ENCODE results near the gene FOXP1.
"Not testable (repeated sequence)": the region's sequence is repeated elsewhere in the genome, so short reads cannot be mapped to it uniquely, and the experiment has no call there.

FOXP1 gene

DNA sequence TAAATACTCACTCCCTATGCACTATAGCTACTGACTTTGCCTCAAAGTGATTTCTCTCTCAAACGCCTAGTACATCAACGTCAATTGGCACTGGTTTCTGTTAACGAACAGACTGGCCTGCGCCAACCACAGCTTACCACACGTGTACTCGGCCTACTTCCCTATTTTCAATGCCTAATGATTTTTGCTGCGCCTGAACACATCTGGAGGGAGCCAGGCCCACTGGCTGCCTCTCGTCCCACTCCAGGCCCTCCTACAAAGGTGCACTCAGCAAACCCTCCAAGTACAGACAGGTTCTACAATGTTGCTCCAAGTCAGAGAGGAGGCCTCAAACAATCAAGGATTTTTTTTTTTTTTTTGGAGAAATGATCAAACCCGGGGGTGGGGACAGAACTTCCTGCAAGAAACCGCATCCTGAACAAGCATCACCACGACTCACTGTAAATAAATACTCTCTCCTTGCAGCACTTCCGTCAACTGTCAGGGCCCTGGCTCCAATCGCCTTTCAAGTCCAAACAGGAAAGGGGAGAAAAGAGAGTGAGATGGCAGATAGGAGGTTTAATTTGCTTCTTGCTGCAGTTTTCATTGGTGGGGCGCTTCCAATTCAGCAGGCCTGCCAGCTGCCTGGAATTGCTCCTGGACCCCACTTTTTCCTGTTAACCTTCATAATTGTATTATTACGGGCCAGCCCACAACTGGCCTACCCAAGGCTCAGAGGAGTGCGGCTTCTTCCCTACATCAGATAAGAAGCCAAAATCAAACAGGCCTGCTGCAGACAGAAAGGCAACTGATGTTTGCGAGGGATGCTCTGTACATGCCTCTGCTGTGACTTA lies 139.3 kb downstream of the FOXP1 start:
- peak overlapping the region; percentile 73 for H3K4me3 Mint-ChIP-seq
- DNase-seq (ENCODE audit: low spot score in 2 of 2), result peak; percentile 29 to 70
- peaks cover 4% of the 10 kb centered on the region for H3K36me3 Mint-ChIP-seq
- peak overlapping the region; percentile 94 for H3K27ac Mint-ChIP-seq
- peak; percentile 80 for ATAC-seq
- H3K9me3 Mint-ChIP-seq, result no peaks in the 10 kb centered on the region
- H3K4me1 Mint-ChIP-seq, result peaks cover 82% of the 10 kb centered on the region

GRCh38 chr3:71443332-71443731 lies 140.2 kb downstream of the FOXP1 start:
- Mint-ChIP-seq H3K36me3 (peaks cover 4% of the 10 kb centered on the region), H3K9me3 (no peaks in the 10 kb centered on the region), H3K27ac (peak overlapping the region; percentile 94), H3K4me1 (peaks cover 91% of the 10 kb centered on the region), H3K4me3 (peak overlapping the region; percentile 73)
- ATAC-seq, result no peak
- no peak for DNase-seq (ENCODE audit: low spot score in 2 of 2)

DNA sequence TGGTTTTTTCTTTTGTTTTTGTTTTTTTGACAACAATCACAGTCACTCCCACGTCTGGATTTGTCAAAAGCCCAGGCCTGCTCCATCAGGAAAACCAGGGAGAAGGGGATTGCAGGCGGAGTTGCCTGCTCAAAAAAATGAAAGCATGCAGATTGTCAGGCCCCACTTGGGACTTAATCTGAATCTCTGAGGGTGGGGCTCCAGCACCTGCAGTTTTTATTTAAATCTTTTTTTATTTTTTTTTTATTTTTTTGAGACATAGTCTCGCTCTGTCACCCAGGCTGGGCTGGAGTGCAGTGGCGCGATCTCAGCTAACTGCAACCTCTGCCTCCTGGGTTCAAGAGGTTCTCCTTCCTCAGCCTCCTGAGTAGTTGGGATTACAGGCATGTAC lies 140.9 kb downstream of the FOXP1 start:
- Mint-ChIP-seq H3K9me3 (no peaks in the 10 kb centered on the region), H3K4me3 (no peak overlapping the region), H3K4me1 (peaks cover 91% of the 10 kb centered on the region), H3K36me3 (peaks cover 4% of the 10 kb centered on the region), H3K27ac (no peak overlapping the region)
- DNase-seq (ENCODE audit: low spot score in 2 of 2) (no peak), ATAC-seq (no peak)

GRCh38 chr3:71441925-71442651 lies 141.4 kb downstream of the FOXP1 start:
- ATAC-seq (no peak), DNase-seq (ENCODE audit: low spot score in 2 of 2) (no peak)
- Mint-ChIP-seq H3K27ac (no peak overlapping the region), H3K9me3 (no peaks in the 10 kb centered on the region), H3K4me1 (peaks cover 91% of the 10 kb centered on the region), H3K36me3 (peaks cover 4% of the 10 kb centered on the region), H3K4me3 (no peak overlapping the region)

GRCh38 chr3:71441217-71441924 lies 142.2 kb downstream of the FOXP1 start:
- Mint-ChIP-seq H3K4me1 (peaks cover 85% of the 10 kb centered on the region), H3K36me3 (peaks cover 4% of the 10 kb centered on the region), H3K9me3 (no peaks in the 10 kb centered on the region), H3K27ac (no peak overlapping the region), H3K4me3 (no peak overlapping the region)
- ATAC-seq (no peak), DNase-seq (ENCODE audit: low spot score in 2 of 2) (no peak)

GRCh38 chr3:71438904-71439303 lies 144.6 kb downstream of the FOXP1 start:
- ATAC-seq (no peak), DNase-seq (ENCODE audit: low spot score in 2 of 2) (no peak)
- Mint-ChIP-seq H3K4me1 (peaks cover 75% of the 10 kb centered on the region), H3K9me3 (no peaks in the 10 kb centered on the region), H3K27ac (no peak overlapping the region), H3K4me3 (no peak overlapping the region), H3K36me3 (no peaks in the 10 kb centered on the region)

GRCh38 chr3:71438071-71438685 lies 145.3 kb downstream of the FOXP1 start:
- Mint-ChIP-seq H3K4me3 (no peak overlapping the region), H3K4me1 (peaks cover 75% of the 10 kb centered on the region), H3K9me3 (no peaks in the 10 kb centered on the region), H3K27ac (no peak overlapping the region), H3K36me3 (no peaks in the 10 kb centered on the region)
- no peak for DNase-seq (ENCODE audit: low spot score in 2 of 2)
- no peak for ATAC-seq

DNA sequence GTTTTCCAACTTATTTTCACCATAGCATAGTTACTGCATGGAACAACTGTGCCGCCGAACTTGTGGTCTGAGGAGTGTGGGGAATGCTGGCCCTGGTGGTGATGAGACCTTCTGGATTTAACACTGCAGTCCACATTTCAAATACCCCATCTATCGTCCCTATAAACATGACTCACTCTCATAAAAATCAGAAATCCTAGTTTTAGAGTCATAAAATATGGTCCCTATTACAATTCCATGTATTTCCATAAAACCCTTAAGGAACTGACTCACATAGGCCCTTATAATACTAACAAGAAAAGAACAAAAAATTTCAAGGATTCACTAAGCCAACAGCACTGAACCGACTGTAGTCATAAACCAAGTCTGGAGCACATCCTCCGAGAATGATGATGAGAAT lies 147.2 kb downstream of the FOXP1 start:
- H3K4me1 Mint-ChIP-seq, result peaks cover 75% of the 10 kb centered on the region
- DNase-seq (ENCODE audit: low spot score in 2 of 2) (no peak), ATAC-seq (no peak)
- H3K4me3 Mint-ChIP-seq, result no peak overlapping the region
- H3K9me3 Mint-ChIP-seq, result no peaks in the 10 kb centered on the region
- H3K27ac Mint-ChIP-seq, result peak overlapping the region; percentile 23
- peaks cover 6% of the 10 kb centered on the region for H3K36me3 Mint-ChIP-seq

DNA sequence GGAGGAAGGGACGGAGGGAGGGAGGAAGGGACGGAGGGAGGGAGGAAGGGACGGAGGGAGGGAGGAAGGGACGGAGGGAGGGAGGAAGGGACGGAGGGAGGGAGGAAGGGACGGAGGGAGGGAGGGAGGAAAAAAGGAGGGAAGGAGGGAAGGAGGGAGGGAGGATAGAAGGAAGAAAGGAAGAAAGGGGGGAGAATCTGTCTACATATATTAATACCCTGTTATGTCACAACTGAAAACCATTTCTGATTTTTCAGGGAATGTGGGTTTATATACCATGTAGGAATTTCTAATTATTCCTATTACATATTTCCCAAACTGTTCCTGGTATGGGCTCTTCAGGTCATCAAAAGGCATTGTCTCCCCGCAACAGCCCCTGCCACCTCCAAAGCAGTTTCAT lies 147.7 kb downstream of the FOXP1 start:
- H3K4me3 Mint-ChIP-seq; ATAC-seq; H3K9me3 Mint-ChIP-seq; DNase-seq (ENCODE audit: low spot score in 2 of 2); H3K36me3 Mint-ChIP-seq: not testable (repeated sequence)
- Mint-ChIP-seq H3K4me1 (peaks cover 75% of the 10 kb centered on the region), H3K27ac (peak overlapping the region; percentile 23)

- Mint-ChIP-seq H3K27ac (peak overlapping the region; percentile 7), H3K4me3 (no peak overlapping the region), H3K36me3 (peaks cover 6% of the 10 kb centered on the region), H3K9me3 (no peaks in the 10 kb centered on the region), H3K4me1 (peaks cover 62% of the 10 kb centered on the region)
- DNase-seq (ENCODE audit: low spot score in 2 of 2) (no peak), ATAC-seq (no peak)
Observed at GRCh38 chr3:71433631-71434030, 149.9 kb downstream of the FOXP1 start.

- H3K4me1 Mint-ChIP-seq, result peaks cover 60% of the 10 kb centered on the region
- peaks cover 6% of the 10 kb centered on the region for H3K36me3 Mint-ChIP-seq
- H3K9me3 Mint-ChIP-seq, result no peaks in the 10 kb centered on the region
- H3K4me3 Mint-ChIP-seq, result no peak overlapping the region
- DNase-seq (ENCODE audit: low spot score in 2 of 2) (no peak), ATAC-seq (no peak)
- H3K27ac Mint-ChIP-seq, result peak overlapping the region; percentile 20
Observed at GRCh38 chr3:71432044-71432975, 151.2 kb downstream of the FOXP1 start.

DNA sequence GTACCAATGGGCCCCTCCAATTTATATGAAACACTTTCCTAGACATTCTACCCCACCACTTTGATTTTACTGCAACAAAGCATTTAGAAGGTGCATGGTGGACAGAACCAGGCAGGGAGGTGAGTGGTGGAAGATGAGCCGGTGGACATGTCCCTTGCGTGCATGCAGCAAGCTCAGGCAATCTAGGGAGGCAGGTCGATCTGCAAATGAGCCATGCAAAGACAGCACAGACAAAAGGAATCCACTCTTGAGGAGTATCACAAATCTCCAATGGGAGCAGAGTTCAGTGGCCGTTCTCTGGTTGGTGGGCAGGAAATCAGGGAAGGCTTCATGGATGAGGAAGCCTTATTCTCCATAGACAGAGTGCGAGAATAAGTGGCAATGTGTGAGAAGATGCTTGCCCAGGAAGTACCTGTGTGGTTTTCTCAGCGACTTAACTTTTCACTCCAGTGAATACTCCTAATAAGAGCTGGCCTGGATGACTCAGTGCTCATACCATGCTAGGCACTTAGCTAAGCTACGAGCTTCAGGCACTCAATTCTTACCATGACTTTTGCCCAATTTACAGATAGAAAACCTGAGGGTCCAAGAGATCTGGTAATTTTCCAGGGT lies 152.5 kb downstream of the FOXP1 start:
- ATAC-seq (peak; percentile 48), DNase-seq (ENCODE audit: low spot score in 2 of 2) (no peak)
- H3K27ac Mint-ChIP-seq, result no peak overlapping the region

GRCh38 chr3:71429597-71429988 lies 153.9 kb downstream of the FOXP1 start:
- H3K9me3 Mint-ChIP-seq, result no peaks in the 10 kb centered on the region
- H3K36me3 Mint-ChIP-seq, result peaks cover 6% of the 10 kb centered on the region
- no peak for DNase-seq (ENCODE audit: low spot score in 2 of 2)
- no peak for ATAC-seq
- no peak overlapping the region for H3K27ac Mint-ChIP-seq
- peaks cover 71% of the 10 kb centered on the region for H3K4me1 Mint-ChIP-seq
- no peak overlapping the region for H3K4me3 Mint-ChIP-seq

More for the DNA sequence above, 152.5 kb downstream of the FOXP1 start:
- no peak overlapping the region for H3K4me3 Mint-ChIP-seq
- peaks cover 67% of the 10 kb centered on the region for H3K4me1 Mint-ChIP-seq
- peaks cover 6% of the 10 kb centered on the region for H3K36me3 Mint-ChIP-seq
- H3K9me3 Mint-ChIP-seq, result no peaks in the 10 kb centered on the region

Data from stimulated activated effector memory CD8-positive, alpha-beta T cell treated with anti-CD3 and anti-CD28 coated beads, Interleukin-12 subunit alpha, Interleukin-12 subunit beta, amount 100 ng/mL, for 72 hours (primary cell).